Measurements from ENCODE around the gene ARRDC5. TPM values are rescaled to one million over a fixed set of nuclear protein-coding genes. Genes with fewer than 3 reads are reported as not detected.

The ARRDC5 gene
- total and polyA plus RNA-seq, 2 of the 13 experiments (the other 11 are each of a cell fraction or from before 2014, with no cell fraction given), result not detected

GRCh38 chr19:4922530-4923275, 20.0 kb upstream of the ARRDC5 start (continued):
- TF ChIP-seq ZNF646 (CRISPR knock-in tag; IDR thresholded peaks at IDR 0.05) (no peak), PCBP1 (IDR thresholded peaks at IDR 0.05; ENCODE audit: borderline replicate concordance, low read depth, low read length) (no peak)

- no peak overlapping the region for H3K27ac ChIP-seq (ENCODE audit: extremely low read length, insufficient read depth, low read length)
- no peak overlapping the region for H3K4me3 ChIP-seq (replicated peaks in 1 of 3; ENCODE audit: insufficient read depth in 1 of 3, low read depth in 2 of 3, low read length in 3 of 3)
- ATAC-seq (no peak), DNase-seq (ENCODE audit: low spot score) (no peak), FAIRE-seq (no peak)
- H3K4me1 ChIP-seq (ENCODE audit: insufficient read depth, low read length), result peaks cover 21% of the 10 kb centered on the region
- H3K79me2 ChIP-seq (ENCODE audit: insufficient read depth, low read length), result peaks cover 72% of the 10 kb centered on the region
- peaks cover 2% of the 10 kb centered on the region; the same call in 1 of the 2 replicates for H4K20me1 ChIP-seq (ENCODE audit: insufficient read depth, low read length)
- ChIA-PET POLR2A (interaction anchor here (0.6 kb wide), 1 partner anchor 516 kb away, joined by 3 read pairs; the partner anchor contains the start of gene SH3GL1), CTCF (ENCODE audit: low intra/inter-chr PET ratio, low total read pairs) (no interaction called here)
- H3K36me3 ChIP-seq (replicated peaks in 1 of 2; ENCODE audit: control insufficient read depth in 1 of 2, insufficient read depth in 2 of 2, low read length in 2 of 2), result peaks cover 2 to 30% of the 10 kb centered on the region in 2 experiments; a peak in 4 of 5 replicates
- H3K9ac ChIP-seq (ENCODE audit: insufficient read depth, low read depth, low read length), result no peak overlapping the region
- H3K27me3 ChIP-seq (ENCODE audit: control insufficient read depth in 1 of 2, insufficient read depth in 2 of 2, low read length in 2 of 2), result no peaks in the 10 kb centered on the region
- BruUV-seq (replicated peaks), result no TSS peak
- intact Hi-C loops (cut with micrococcal nuclease; ENCODE audit: unreplicated experiment) (no loop called here), in situ Hi-C loops (cut with HindIII; ENCODE audit: extremely low pct_ligation_motif_present, low pct_unique_long_range_greater_than_20kb) (no loop called here)
- H3K9me3 ChIP-seq (ENCODE audit: low read length), result no peaks in the 10 kb centered on the region
- WGBS (ENCODE audit: low lambda C conversion rate), result 94% methylated on average over 40 of the region's 41 CpGs
- no peak overlapping the region for H2AFZ ChIP-seq (ENCODE audit: low read length)
- no peak overlapping the region for H3K4me2 ChIP-seq (ENCODE audit: low read depth, low read length)
- TF ChIP-seq ZNF724P (CRISPR knock-in tag; IDR thresholded peaks at IDR 0.05; ENCODE audit: borderline replicate concordance) (no peak), ZNF383 (CRISPR knock-in tag; IDR thresholded peaks at IDR 0.05; ENCODE audit: borderline replicate concordance) (no peak), SALL2 (CRISPR knock-in tag; IDR thresholded peaks at IDR 0.05) (no peak), ZNF280D (CRISPR knock-in tag; IDR thresholded peaks at IDR 0.05) (no peak), ZNF674 (CRISPR knock-in tag; IDR thresholded peaks at IDR 0.05; ENCODE audit: low read depth) (no peak), KAT8 (CRISPR knock-in tag; IDR thresholded peaks at IDR 0.05) (no peak), CBX5 (CRISPR knock-in tag; IDR thresholded peaks at IDR 0.05; ENCODE audit: borderline replicate concordance) (no peak), ZNF350 (CRISPR knock-in tag; IDR thresholded peaks at IDR 0.05; ENCODE audit: borderline replicate concordance, low read depth) (no peak), RBFOX2 (IDR thresholded peaks at IDR 0.05; ENCODE audit: low read depth, low read length) (0 out of 2 replicates have a peak, but pooled peaks have one; percentile 33)
These were observed 13.8 kb upstream of the ARRDC5 start for GRCh38 chr19:4916292-4917082.
